Measurements from ENCODE around the gene PMIS2. TPM values are rescaled to one million over a fixed set of nuclear protein-coding genes. Genes with fewer than 3 reads are reported as not detected.
"Not testable (repeated sequence)": the region's sequence is repeated elsewhere in the genome, so short reads cannot be mapped to it uniquely, and the experiment has no call there.

PMIS2 gene
- total RNA-seq, 1 donor from 2014 or later = not detected

DNA sequence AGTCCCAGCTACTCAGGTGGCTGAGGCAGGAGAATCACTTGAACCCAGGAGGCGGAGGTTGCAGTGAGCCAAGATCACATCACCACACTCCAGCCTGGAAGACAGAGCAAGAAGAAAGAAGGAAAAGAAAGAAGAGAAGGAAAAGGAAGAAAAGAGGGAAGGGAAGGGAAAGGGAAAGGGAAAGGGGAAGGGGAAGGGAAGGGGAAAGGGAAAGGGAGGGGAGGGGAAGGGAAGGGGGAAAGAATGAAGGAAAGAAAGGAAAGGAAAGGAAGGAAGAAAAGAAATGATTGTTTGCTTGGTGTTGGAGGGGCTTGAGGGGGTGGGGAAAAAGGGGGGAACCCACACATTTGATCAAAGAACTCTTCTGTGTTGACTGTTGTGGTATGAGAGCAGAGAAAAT is 10.0 kb downstream of the PMIS2 start:
- Mint-ChIP-seq H3K27ac (no peak overlapping the region), H3K27me3 (peaks cover 25% of the 10 kb centered on the region), H3K4me3 (ENCODE audit: low read depth) (no peak overlapping the region), H3K4me1 (ENCODE audit: low read depth) (peaks cover 6% of the 10 kb centered on the region), H3K36me3 (ENCODE audit: insufficient read depth) (no peaks in the 10 kb centered on the region), H3K9me3 (ENCODE audit: low read depth) (peaks cover 3% of the 10 kb centered on the region)
- no peak for DNase-seq (ENCODE audit: low spot score, unreplicated experiment)
- TF ChIP-seq, protein P1, sequence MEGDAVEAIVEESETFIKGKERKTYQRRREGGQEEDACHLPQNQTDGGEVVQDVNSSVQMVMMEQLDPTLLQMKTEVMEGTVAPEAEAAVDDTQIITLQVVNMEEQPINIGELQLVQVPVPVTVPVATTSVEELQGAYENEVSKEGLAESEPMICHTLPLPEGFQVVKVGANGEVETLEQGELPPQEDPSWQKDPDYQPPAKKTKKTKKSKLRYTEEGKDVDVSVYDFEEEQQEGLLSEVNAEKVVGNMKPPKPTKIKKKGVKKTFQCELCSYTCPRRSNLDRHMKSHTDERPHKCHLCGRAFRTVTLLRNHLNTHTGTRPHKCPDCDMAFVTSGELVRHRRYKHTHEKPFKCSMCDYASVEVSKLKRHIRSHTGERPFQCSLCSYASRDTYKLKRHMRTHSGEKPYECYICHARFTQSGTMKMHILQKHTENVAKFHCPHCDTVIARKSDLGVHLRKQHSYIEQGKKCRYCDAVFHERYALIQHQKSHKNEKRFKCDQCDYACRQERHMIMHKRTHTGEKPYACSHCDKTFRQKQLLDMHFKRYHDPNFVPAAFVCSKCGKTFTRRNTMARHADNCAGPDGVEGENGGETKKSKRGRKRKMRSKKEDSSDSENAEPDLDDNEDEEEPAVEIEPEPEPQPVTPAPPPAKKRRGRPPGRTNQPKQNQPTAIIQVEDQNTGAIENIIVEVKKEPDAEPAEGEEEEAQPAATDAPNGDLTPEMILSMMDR (IDR thresholded peaks at IDR 0.05; ENCODE audit: unreplicated experiment) = no peak

DNA sequence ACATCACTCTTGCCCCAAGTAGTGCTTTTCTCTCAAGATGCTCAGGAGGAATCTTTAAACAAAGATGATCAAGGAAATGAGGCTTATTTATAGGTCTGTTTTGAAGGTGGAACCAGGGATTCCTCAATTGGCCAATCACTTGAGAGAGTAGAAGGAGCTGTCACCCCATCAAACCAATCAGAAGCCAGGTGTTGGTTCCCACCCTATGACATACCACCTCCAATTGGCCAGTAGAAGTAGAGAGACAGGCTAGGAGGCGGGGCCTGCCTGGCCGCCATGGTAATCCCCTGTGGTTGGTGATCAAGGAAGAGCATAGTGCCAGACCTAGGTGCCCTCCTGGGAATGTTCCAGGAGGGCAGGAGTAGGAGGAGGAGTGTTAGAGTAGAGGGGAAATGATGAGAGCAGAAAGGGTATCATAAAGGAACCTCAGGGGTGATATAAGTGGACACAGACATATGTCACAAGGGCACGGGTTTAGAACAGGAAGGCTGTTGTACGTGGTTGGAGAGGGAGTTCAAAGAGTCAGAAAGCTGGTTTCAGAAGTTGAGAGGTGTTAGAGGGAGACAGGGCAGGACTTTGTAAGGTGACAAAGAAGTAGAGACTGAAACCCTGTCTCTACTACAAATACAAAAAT is 10.5 kb downstream of the PMIS2 start:
- no peak overlapping the region for H3K27ac Mint-ChIP-seq

DNA sequence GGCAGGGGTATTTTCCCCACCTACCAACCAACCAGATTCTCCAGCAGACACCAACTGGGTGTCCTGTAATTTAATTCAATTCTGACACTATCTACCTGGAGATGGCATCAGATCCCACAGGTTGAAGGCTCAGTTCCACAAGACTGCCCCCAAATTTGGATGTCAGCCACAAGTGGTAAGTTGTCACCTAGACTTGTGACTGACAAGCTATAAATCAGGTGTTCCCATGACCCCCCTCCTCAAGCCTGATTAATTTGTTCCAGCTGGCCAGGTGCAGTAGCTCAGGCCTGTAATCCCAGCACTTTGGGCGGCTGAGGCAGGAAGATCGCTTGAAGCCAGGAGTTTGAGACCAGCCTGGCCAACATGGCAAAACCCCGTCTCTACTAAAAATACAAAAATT is 16.0 kb downstream of the PMIS2 start:
- Mint-ChIP-seq H3K9me3 (ENCODE audit: low read depth) (no peaks in the 10 kb centered on the region), H3K4me1 (ENCODE audit: low read depth) (peaks cover 9% of the 10 kb centered on the region), H3K36me3 (ENCODE audit: insufficient read depth) (no peaks in the 10 kb centered on the region), H3K27ac (no peak overlapping the region), H3K27me3 (peaks cover 25% of the 10 kb centered on the region), H3K4me3 (ENCODE audit: low read depth) (no peak overlapping the region)
- TF ChIP-seq, protein P1 (IDR thresholded peaks at IDR 0.05; ENCODE audit: unreplicated experiment) = no peak
- no peak for DNase-seq (ENCODE audit: low spot score, unreplicated experiment)

More for the DNA sequence above, 10.5 kb downstream of the PMIS2 start:
- Mint-ChIP-seq H3K4me1 (ENCODE audit: low read depth) (peaks cover 6% of the 10 kb centered on the region), H3K4me3 (ENCODE audit: low read depth) (no peak overlapping the region), H3K9me3 (ENCODE audit: low read depth) (peaks cover 3% of the 10 kb centered on the region), H3K27me3 (peaks cover 30% of the 10 kb centered on the region), H3K36me3 (ENCODE audit: insufficient read depth) (no peaks in the 10 kb centered on the region)
- DNase-seq (ENCODE audit: low spot score, unreplicated experiment) = no peak
- TF ChIP-seq, protein P1 (IDR thresholded peaks at IDR 0.05; ENCODE audit: unreplicated experiment) = no peak

DNA sequence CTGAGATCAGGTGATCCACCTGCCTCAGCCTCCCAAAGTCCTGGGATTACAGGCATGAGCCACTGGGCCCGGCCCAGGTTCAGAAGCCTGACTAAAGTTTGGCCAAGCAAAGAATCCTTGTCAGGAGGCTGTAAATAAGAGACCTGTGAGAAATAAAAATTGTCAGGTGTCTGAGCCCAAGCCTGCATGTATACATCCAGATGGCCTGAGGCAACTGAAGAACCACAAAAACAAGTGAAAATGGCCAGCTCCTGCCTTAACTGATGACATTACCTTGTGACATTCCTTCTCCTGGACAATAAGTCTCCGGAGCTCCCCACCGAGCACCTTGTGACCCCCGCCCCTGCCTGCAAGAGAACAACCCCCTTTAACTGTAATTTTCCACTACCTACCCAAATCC is 18.5 kb downstream of the PMIS2 start:
- H3K27ac Mint-ChIP-seq = peak overlapping the region; percentile 93
- not testable (repeated sequence) for DNase-seq (ENCODE audit: low spot score, unreplicated experiment); H3K36me3 Mint-ChIP-seq (ENCODE audit: insufficient read depth); H3K9me3 Mint-ChIP-seq (ENCODE audit: low read depth); H3K4me1 Mint-ChIP-seq (ENCODE audit: low read depth); H3K4me3 Mint-ChIP-seq (ENCODE audit: low read depth)
- H3K27me3 Mint-ChIP-seq = peaks cover 27% of the 10 kb centered on the region

DNA sequence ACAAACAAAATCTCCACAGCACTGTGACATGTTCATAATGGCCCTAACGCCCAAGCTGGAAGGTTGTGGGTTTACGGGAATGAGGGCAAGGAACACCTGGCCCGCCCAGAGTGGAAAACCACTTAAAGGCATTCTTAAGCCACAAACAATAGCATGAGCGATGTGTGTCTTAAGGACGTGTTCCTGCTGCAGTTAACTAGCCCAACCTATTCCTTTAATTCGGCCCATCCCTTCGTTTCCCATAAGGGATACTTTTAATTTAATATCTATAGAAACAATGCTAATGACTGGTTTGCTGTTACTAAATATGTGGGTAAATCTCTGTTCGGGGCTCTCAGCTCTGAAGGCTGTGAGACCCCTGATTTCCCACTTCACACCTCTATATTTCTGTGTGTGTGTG is 21.2 kb downstream of the PMIS2 start:
- H3K4me1 Mint-ChIP-seq (ENCODE audit: low read depth); H3K27ac Mint-ChIP-seq; H3K9me3 Mint-ChIP-seq (ENCODE audit: low read depth); DNase-seq (ENCODE audit: low spot score, unreplicated experiment); H3K4me3 Mint-ChIP-seq (ENCODE audit: low read depth); H3K36me3 Mint-ChIP-seq (ENCODE audit: insufficient read depth): not testable (repeated sequence)
- peaks cover 17% of the 10 kb centered on the region for H3K27me3 Mint-ChIP-seq

DNA sequence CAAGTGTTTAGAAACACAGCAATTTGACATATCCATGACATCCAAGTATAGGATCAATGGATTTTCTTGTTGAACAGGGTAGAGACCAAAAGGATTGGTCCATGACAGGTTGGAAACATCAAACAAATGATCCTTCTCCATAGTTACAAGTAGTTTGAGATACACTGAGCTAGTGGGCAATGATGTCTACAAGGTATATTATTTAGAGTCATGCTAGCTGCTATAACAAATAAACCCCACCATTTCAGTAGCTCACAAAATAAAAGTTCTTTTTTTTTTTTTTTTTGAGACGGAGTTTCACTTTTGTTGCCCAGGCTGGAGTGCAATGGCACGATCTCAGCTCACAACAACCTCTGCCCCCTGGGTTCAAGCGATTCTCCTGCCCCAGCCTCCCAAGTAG is 21.7 kb downstream of the PMIS2 start:
- Mint-ChIP-seq H3K36me3 (ENCODE audit: insufficient read depth) (no peaks in the 10 kb centered on the region), H3K4me1 (ENCODE audit: low read depth) (peaks cover 5% of the 10 kb centered on the region), H3K27me3 (peaks cover 14% of the 10 kb centered on the region), H3K9me3 (ENCODE audit: low read depth) (peaks cover 8% of the 10 kb centered on the region), H3K4me3 (ENCODE audit: low read depth) (no peak overlapping the region), H3K27ac (no peak overlapping the region)
- TF ChIP-seq, protein P1 (IDR thresholded peaks at IDR 0.05; ENCODE audit: unreplicated experiment) = no peak
- DNase-seq (ENCODE audit: low spot score, unreplicated experiment) = no peak

Data from progenitor cell of endocrine pancreas (in vitro differentiated cells).